ENCODE data around the gene RNF44.

The RNF44 gene

GRCh38 chr5:176536902-176537553 is at the start of gene RNF44:
Gene RNF44, minus strand, starts transcription at chr5:176537402. Its CDS starts 4,930 bp downstream, at chr5:176532472.
- FAIRE-seq = no peak

- no peak for FAIRE-seq
These were observed 45.9 kb upstream of the RNF44 start for GRCh38 chr5:176583076-176583475.

DNA sequence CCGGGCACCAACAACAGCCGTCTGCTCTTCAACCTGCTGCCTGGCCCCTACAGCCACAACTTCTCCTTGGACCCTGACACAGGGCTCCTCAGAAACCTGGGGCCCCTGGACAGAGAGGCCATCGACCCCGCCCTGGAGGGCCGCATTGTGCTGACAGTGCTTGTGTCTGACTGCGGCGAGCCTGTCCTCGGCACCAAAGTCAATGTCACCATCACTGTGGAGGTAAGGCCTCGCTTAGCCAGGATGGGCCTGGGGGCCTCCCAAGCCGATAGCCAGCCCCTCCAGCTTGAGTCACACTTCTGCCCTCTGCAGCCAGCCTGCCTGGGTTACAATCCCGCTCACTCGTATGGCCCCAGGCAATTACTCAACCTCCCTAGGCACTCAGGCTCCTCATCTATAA is 44.2 kb upstream of the RNF44 start:
- FAIRE-seq = no peak

DNA sequence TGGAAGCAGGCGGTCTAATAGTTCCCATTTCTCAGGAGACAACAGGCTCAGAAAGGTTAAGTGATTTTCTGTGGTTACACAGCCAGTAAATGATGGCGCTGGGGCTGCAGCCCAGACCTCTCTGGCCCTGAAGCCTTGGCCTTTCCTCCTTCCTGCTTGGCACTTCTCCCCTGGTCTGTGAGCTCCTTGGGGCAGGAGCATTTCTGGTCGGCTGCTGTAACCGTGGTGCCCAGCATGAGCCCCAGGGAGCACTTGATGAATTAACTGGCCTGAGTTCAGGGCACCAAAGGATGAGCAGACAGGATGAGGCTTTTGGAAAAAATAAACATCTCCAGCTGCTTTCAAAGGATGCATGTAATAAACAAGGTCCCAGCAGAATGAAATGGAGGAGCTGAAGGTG is 42.1 kb upstream of the RNF44 start:
- no peak for FAIRE-seq

GRCh38 chr5:176578391-176578808 is 41.2 kb upstream of the RNF44 start:
- FAIRE-seq = no peak

- FAIRE-seq = no peak
These were observed 40.3 kb upstream of the RNF44 start for GRCh38 chr5:176577312-176578176.

DNA sequence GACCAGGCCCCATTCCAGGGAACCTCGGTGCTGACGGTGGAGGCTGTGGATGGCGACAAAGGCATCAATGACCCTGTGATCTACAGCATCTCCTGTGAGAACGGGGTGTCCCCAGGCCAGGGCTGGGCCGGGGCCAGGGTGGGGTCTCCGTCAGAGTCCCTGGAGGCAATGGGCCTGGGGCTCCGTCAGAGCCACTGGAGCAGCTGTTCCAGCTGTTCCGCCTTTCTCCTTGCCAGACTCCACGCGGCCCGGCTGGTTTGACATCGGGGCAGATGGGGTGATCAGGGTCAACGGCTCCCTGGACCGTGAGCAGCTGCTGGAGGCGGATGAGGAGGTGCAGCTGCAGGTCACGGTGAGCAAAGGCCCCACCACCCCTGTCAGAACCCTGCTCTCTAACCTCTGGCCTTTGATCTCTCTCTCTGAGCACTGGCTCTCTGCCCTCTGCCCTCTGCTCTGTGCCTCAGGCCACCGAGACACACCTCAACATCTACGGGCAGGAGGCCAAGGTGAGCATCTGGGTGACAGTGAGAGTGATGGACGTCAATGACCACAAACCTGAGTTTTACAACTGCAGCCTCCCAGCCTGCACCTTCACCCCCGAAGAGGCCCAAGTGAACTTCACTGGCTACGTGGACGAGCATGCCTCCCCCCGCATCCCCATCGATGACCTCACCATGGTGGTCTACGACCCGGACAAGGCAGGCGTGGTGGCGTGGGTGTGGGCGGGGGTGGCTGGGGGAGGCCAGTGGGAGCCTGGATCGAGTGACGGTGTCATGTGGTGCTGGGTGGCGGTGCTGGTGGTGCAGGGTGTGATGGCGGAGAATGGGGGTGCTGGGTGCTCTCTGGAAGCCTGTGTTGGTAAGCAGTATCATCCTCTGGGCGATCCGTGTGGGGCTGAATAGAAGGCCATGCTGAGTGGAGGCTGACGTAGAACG is 38.6 kb upstream of the RNF44 start:
- no peak for FAIRE-seq

GRCh38 chr5:176575066-176575465 is 37.9 kb upstream of the RNF44 start:
- no peak for FAIRE-seq

GRCh38 chr5:176574297-176574591 is 37.0 kb upstream of the RNF44 start:
- FAIRE-seq = no peak

- no peak for FAIRE-seq
These were observed 36.5 kb upstream of the RNF44 start for GRCh38 chr5:176573564-176574296.

- FAIRE-seq = no peak
These were observed 32.8 kb upstream of the RNF44 start for GRCh38 chr5:176570044-176570443.

DNA sequence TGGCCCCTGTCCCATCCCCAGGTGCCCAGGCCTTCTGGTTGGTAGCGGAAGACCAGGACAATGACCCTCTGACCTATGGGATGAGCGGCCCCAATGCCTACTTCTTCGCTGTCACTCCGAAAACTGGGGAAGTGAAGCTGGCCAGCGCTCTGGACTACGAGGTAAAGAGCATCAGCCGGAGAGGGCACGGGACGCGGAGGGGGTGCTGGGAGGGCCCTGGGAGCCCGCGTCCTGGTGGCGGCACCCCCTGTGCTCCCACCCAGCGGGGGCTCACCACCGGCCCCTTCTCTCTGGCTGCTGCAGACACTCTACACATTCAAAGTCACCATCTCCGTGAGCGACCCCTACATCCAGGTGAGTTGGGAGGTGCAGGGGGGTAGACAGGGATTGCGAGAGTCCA is 31.5 kb upstream of the RNF44 start:
- no peak for FAIRE-seq

DNA sequence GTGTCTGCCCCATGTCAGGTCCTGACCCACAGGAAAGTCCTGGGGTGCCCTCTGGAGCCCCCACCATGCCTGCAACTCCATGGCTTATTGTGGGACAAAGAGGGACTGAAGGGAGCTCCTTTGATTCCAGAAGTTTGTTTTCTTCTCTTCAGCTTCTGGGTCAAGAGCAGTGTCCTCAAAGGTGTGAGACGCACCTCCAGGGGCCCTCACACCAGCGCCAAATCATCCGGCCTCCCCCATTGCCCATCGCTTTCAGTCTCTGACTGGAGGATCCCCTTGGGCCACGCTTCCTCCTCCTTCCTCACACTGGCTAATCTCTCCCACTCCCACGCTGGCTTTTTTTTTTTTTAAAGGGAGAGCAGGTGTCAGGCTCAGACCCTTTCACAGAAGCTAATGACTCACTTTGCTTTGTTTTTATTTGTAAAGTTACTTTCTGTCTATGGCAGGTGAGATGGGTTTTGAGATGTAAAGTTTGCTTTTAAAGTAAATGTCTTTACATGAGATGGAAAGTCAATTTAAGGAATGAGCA is 28.6 kb upstream of the RNF44 start:
- no peak for FAIRE-seq

GRCh38 chr5:176564002-176564401 is 26.8 kb upstream of the RNF44 start:
- no peak for FAIRE-seq

DNA sequence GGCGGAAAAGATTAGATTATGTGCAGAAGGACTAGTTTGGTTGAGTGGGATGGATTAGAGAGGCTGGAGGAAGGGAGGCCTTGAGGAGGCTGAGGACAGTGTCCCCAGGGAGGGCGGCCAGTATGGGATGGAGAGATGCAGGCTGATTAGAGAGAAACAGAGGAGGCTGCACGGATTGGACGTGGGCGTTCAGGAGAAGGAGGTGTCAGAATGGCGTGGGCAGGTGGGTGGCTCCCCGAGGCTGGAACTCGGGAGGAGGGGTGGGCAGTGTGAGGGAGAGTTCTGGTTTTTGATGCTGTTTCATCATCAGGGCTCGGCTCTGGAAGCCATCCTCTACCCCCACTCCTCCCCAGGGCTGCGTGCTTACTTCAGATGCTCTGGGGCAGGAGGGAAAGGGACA is 25.0 kb upstream of the RNF44 start:
- no peak for FAIRE-seq

- no peak for FAIRE-seq
These were observed 24.1 kb upstream of the RNF44 start for GRCh38 chr5:176561259-176561658.

GRCh38 chr5:176560364-176560763 is 23.2 kb upstream of the RNF44 start:
- no peak for FAIRE-seq

GRCh38 chr5:176559683-176560082 is 22.5 kb upstream of the RNF44 start:
- no peak for FAIRE-seq

DNA sequence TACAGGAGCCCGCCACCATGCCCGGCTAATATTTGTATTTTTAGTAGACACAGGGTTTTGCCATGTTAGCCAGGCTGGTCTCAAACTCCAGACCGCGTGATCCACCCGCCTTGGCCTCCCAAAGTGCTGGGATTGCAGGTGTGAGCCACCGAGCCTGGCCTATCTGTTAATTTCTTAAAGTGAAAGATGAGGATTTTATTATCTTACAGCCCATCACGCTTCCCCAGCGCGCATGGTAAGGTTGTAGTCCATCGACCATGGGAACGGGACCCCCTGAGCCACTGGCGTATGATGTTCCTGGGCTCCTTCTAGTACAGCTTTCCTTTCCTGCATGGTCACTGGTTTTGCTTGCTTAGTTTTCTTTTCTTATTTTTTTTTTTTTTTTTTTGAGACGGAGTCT is 20.6 kb upstream of the RNF44 start:
- FAIRE-seq = no peak

GRCh38 chr5:176553260-176554085 is 16.3 kb upstream of the RNF44 start:
- no peak for FAIRE-seq

DNA sequence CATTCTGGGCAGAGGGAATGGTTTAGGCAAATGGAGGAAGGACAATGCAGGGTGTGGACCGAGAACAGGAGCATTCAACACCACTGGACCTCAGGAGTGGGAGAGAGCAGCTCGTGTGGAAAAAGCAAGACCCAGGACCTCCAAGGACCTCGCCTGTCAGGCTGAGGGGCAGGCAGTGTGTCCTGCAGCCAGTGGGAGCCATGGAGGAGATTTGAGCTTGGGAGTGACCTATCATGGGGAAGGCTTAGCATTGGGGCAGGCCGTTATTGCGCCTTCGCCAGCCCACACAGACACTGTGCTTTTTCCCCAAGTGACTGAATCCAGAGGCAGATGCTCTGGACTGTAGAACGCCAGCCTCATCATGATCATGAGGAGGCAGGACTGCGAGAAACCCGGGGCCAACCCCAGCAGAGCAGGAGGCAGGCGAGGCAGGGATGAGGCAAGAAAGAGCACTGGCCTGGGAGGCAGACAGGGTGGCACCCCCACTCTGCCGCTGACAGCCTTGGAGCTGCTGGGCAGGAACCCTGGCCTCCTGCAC is 15.2 kb upstream of the RNF44 start:
- FAIRE-seq = no peak
